Stimulated activated naive CD8-positive, alpha-beta T cell treated with anti-CD3 and anti-CD28 coated beads, Interleukin-15, Interleukin-2, amounts not matched to agents 100 U/mL and 50 U/mL, for 24 hours (primary cell): ENCODE results near the gene SERPINB1.
"Not testable (repeated sequence)": the region's sequence is repeated elsewhere in the genome, so short reads cannot be mapped to it uniquely, and the experiment has no call there.

Source experiments
- ATAC-seq: fragments of 150-1000 bp; cut with Tn5 transposase; one replicate; pipeline ENCODE4 v1.10.0; 2021
- DNase-seq: peaks from one replicate; pipeline ENCODE4 v3.0.0; 2021

The SERPINB1 gene

DNA sequence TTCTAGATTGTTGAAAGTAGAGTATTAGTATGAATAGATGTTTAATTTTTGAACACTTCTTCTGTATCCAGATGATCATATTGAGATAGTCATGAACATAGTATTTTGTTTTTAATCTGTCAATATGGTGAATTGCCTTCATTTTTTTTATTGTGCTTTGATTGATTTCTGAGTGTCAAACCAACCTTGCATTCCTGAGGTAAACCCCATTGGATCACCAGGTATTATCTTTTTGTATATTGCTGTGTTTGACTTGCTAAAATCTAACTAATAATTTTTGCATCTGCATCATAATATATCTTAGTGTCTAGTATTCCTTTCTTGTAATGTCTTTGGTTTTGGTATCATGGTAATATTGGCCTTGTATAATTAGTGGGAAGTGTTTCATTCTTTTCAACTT lies 25.5 kb downstream of the SERPINB1 start:
- ATAC-seq, result no peak
- DNase-seq, result no peak

- DNase-seq, result no peak
- ATAC-seq, result no peak
Measured at GRCh38 chr6:2812695-2813094, 29.0 kb downstream of the SERPINB1 start.

- peak; percentile 52 for ATAC-seq
- no peak for DNase-seq
Measured at GRCh38 chr6:2810092-2810671, 31.5 kb downstream of the SERPINB1 start.

GRCh38 chr6:2809015-2809414 lies 32.6 kb downstream of the SERPINB1 start:
- DNase-seq, result no peak
- no peak for ATAC-seq

- ATAC-seq, result no peak
Measured at GRCh38 chr6:2807342-2808090, 34.1 kb downstream of the SERPINB1 start.

DNA sequence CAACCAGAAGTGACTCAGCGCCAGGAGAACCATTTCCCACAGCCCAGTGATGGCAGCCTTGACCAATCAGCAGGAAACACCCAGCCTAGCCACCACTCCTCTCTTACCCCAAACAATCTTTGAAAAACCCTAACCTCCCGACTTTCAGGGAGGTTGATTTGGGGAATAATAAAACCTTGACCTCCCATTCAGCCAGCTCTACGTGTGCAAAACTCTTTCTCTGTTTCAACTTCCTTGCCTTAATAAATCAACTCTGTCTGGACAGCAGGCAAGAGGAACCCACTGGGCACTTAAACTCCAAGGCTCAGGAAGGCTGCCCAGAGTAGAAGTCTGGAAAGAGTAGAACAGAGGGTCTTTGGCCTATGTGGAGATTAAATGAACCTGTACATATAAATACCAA lies 35.0 kb downstream of the SERPINB1 start:
- no peak for ATAC-seq
- no peak for DNase-seq

More at GRCh38 chr6:2807342-2808090, 34.1 kb downstream of the SERPINB1 start:
- DNase-seq, result no peak

GRCh38 chr6:2805031-2805430 lies 36.6 kb downstream of the SERPINB1 start:
- DNase-seq, result no peak
- ATAC-seq, result no peak

DNA sequence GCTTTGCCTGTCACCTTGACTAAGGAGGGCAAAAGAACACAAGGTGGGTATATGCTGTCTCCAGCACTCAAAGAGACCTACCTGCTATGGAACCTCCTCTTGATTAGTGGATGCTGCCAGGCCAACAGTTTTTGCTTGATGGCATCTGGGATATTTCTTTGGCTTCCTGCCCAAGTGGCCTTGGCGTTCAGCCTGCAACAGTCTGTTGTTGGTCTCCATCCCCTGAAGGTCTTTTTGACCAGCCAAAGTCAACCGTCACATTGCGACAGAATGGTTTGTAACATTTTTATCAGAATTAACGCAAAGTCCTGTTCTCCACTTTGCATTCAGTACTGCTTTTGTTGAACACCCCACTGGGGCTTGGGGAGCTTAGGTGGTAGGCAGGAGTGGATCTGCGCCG lies 37.1 kb downstream of the SERPINB1 start:
- no peak for ATAC-seq

GRCh38 chr6:2803731-2804429 lies 37.8 kb downstream of the SERPINB1 start:
- DNase-seq (no peak), ATAC-seq (no peak)

More for the DNA sequence above, 37.1 kb downstream of the SERPINB1 start:
- DNase-seq, result no peak

- DNase-seq (no peak), ATAC-seq (no peak)
Measured at GRCh38 chr6:2802521-2803060, 39.1 kb downstream of the SERPINB1 start.

DNA sequence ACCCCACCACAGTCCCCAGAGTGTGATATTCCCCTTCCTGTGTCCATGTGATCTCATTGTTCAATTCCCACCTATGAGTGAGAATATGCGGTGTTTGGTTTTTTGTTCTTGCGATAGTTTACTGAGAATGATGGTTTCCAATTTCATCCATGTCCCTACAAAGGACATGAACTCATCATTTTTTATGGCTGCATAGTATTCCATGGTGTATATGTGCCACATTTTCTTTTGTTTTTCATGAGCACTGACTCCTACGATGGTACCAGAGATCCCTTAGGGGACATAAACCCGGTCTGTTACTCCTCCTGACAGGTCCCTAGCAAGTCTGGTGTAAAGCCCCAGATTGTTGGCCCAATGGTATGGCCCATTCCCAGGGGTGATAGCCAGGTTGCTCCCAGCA lies 40.0 kb downstream of the SERPINB1 start:
- ATAC-seq, DNase-seq: not testable (repeated sequence)

- DNase-seq (no peak), ATAC-seq (no peak)
Measured at GRCh38 chr6:2800552-2801316, 40.9 kb downstream of the SERPINB1 start.

- DNase-seq (no peak), ATAC-seq (peak; percentile 78)
Measured at GRCh38 chr6:2799936-2800527, 41.6 kb downstream of the SERPINB1 start.

DNA sequence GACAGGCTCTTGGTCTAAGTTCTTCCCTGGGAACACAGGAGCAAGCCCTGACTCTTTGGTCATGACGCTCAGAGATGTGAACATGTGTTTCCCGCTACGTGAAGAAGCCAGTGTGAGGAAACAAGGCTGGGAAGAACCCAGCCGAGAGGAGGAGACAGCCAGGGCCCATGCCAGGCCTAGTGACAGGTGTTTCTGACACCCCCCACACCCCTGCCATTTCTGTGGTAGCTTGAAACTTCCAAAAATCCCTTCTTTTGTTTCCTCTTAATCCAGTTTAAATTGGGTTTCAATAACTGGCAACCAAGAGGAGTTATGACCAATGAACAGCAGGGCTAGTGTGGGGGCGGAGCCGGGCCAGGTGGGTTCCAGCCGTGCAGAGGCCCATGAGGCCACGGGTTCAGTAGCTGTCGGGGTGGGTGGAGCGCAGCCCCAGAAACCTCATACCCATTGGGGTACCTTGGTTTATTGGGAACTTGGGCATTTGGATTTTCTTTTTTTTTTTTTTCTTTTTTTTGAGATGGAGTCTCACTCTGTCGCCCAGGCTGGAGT lies 43.0 kb downstream of the SERPINB1 start:
- ATAC-seq (no peak), DNase-seq (no peak)

GRCh38 chr6:2797564-2798031 lies 44.1 kb downstream of the SERPINB1 start:
- DNase-seq (no peak), ATAC-seq (no peak)

GRCh38 chr6:2796861-2797260 lies 44.8 kb downstream of the SERPINB1 start:
- no peak for DNase-seq
- ATAC-seq, result no peak

- DNase-seq (no peak), ATAC-seq (no peak)
Measured at GRCh38 chr6:2795956-2796355, 45.7 kb downstream of the SERPINB1 start.

DNA sequence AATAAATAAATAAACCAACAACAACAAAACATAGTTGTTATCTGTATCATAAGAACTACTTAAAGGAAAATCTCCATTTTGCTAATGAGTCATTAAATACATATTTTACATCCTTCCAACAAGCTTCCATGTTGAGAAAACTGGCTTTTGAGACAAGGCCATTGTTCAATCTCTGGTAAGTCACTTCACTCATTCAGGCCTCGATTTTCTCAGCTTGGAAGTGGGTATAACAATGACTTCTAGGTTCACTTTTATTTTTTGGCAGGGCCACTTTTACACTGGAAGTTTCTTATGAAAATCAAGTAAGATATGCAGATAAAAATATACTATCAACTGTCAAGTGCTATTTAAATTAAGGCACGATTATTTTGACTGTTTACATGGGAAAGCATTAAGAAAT lies 46.5 kb downstream of the SERPINB1 start:
- no peak for DNase-seq
- ATAC-seq, result no peak

- DNase-seq (no peak), ATAC-seq (peak; percentile 14)
Measured at GRCh38 chr6:2794171-2794730, 47.4 kb downstream of the SERPINB1 start.

- peak; percentile 55 for ATAC-seq
Measured at GRCh38 chr6:2793534-2794151, 48.0 kb downstream of the SERPINB1 start.

More at GRCh38 chr6:2793534-2794151, 48.0 kb downstream of the SERPINB1 start:
- DNase-seq, result peak; percentile 32
